Activated CD4-positive, alpha-beta memory T cell treated with anti-CD3 and anti-CD28 coated beads for 36 hours (primary cell): ENCODE measurements around the gene DCC. TPM values are rescaled to one million over a fixed set of nuclear protein-coding genes. Genes with fewer than 3 reads are reported as not detected.

Experiments
- CTCF ChIA-PET: fragments of 350-600 bp; sonication (Branson Sonifier 250); formaldehyde crosslinking; loops from one replicate; lab custom pipeline; 2021; ENCODE audit warnings: antibody characterized with exemption, inconsistent platforms; lab: Charles Lee
- POLR2A ChIA-PET: fragments of 350-600 bp; sonication (Branson Sonifier 250); formaldehyde crosslinking; loops from one replicate; lab custom pipeline; 2021; ENCODE audit warnings: antibody characterized with exemption; lab: Charles Lee
- DNase-seq: peaks from one replicate; pipeline ENCODE4 v3.0.0-alpha.2; 2020
- H3K27ac Mint-ChIP-seq: one replicate; pipeline ENCODE4 v1.8.0; 2021; ENCODE audit warnings: mixed read lengths
- H3K27me3 Mint-ChIP-seq: one replicate; pipeline ENCODE4 v1.8.0; 2021; ENCODE audit warnings: mixed read lengths
- H3K36me3 Mint-ChIP-seq: one replicate; pipeline ENCODE4 v1.8.0; 2021; ENCODE audit warnings: mixed read lengths
- H3K4me1 Mint-ChIP-seq: one replicate; pipeline ENCODE4 v1.8.0; 2021; ENCODE audit warnings: low read depth, mixed read lengths
- H3K4me3 Mint-ChIP-seq: one replicate; pipeline ENCODE4 v1.8.0; 2021; ENCODE audit warnings: mild to moderate bottlenecking, mixed read lengths
- H3K9me3 Mint-ChIP-seq: one replicate; pipeline ENCODE4 v1.8.0; 2021; ENCODE audit warnings: mixed read lengths
- intact Hi-C: fragments of 100-400 bp; cut with micrococcal nuclease; formaldehyde crosslinking; loops from one replicate; pipeline ENCODE4 v1.15.1; 2023
- total RNA-seq, 2 experiments: library from RNA; stranded (reverse); gene quantifications; one replicate each; pipeline ENCODE4 v1.2.3, GENCODE V29; 2021

DCC gene
- total RNA-seq, 2 experiments from 2014 or later: not detected

DNA sequence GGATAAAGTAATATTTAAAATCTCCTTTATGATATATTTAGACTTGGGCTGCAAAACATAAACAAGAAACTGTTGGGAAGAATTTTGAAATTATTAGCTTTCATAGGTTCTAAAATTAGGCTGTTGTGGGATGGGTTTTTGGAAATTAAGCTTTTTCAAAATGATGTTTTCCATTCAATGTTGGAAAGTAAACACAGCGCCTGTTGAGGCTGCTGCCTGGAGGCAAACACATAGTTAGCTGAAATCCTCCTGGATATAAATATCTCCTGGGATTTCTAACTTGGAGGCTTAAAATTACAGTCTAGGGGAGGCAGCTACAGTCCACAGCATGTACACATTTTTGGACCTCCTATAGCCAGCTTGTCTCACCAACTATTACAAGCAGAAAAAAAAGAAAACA, 197.3 kb downstream of the DCC start:
- POLR2A ChIA-PET: no interaction called here
- intact Hi-C loops: no loop called here
- CTCF ChIA-PET: no interaction called here

DNA sequence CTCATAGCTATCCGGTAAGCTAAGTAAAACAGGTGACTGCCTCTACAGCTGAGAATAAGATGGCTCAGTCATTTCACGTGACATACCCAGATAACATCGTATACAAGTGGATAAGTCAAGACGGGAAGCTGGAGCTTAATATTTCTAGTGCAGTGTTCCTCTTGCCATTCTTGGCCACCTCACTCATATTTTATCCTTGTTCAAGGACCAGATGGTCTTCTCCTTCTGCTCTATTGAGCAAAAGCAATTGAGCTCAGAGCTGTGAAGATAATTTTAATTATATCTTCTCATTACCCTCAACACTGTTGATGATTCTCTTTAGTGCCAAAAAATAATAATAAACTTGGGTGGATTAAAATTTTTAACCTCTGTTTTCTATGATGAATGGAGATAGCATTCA, 201.1 kb downstream of the DCC start:
- POLR2A ChIA-PET: no interaction called here

More for the DNA sequence above, 197.3 kb downstream of the DCC start:
- no peaks in the 10 kb centered on the region for H3K9me3 Mint-ChIP-seq
- H3K27me3 Mint-ChIP-seq: no peaks in the 10 kb centered on the region
- no peak for DNase-seq
- no peak overlapping the region for H3K27ac Mint-ChIP-seq
- no peaks in the 10 kb centered on the region for H3K4me1 Mint-ChIP-seq
- no peak overlapping the region for H3K4me3 Mint-ChIP-seq
- H3K36me3 Mint-ChIP-seq: no peaks in the 10 kb centered on the region

DNA sequence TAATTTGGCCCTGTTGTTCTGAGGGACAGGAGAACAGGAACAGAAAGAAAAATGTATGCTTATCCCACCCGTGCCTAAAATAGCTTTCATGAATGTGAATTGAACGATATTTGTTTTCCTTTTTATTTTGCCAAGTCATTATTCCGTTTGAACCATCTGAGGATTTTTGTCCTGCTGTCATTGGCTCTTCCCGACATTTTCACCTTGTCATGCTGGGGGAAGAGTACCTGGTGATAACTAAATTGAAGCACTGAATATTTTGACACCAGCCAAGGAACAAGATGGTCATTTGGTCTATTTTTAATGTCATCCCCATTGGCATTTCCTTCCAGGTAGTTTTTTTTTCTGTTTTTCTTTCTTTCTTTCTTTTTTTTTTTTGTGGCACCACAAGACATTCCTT, 204.1 kb downstream of the DCC start:
- DNase-seq: no peak
- Mint-ChIP-seq H3K27ac (no peak overlapping the region), H3K27me3 (no peaks in the 10 kb centered on the region), H3K4me1 (no peaks in the 10 kb centered on the region), H3K4me3 (no peak overlapping the region), H3K9me3 (peaks cover 2% of the 10 kb centered on the region), H3K36me3 (no peaks in the 10 kb centered on the region)
- POLR2A ChIA-PET: no interaction called here
- intact Hi-C loops: no loop called here
- CTCF ChIA-PET: no interaction called here

More for the DNA sequence above, 201.1 kb downstream of the DCC start:
- CTCF ChIA-PET: no interaction called here
- intact Hi-C loops: no loop called here
- H3K36me3 Mint-ChIP-seq: no peaks in the 10 kb centered on the region
- H3K4me3 Mint-ChIP-seq: no peak overlapping the region
- no peaks in the 10 kb centered on the region for H3K4me1 Mint-ChIP-seq
- no peak for DNase-seq
- H3K27me3 Mint-ChIP-seq: no peaks in the 10 kb centered on the region
- H3K9me3 Mint-ChIP-seq: peaks cover 2% of the 10 kb centered on the region
- no peak overlapping the region for H3K27ac Mint-ChIP-seq

DNA sequence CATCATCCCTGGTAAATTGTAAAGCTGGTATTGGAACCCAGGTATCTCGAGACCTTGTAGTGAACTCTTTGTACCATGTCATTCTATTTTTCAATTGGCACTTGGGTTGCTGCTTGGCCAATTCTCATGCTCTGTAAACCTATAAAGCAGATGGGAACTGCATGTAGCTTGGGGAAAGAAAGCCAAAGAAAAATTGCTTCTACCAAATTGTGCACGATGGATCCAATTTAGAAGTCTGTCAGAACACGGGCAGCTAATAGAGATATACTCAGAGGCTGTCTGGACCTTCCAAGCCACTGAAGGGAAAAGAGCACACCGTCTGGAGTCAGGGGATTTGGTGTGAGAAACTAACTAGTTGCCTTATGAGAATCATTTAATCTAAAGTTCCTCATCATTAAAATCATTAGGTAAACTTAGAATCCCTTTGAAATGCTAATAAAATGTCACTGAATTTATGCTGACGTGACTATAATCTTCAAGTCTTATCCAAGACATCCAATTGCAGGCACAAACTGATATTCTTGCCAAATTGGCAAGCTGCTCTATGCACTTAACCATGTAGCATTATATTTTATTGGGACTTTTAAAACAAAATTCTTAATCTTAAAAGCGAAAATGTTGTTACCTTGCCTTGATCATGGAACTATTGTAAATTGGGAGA, 206.8 kb downstream of the DCC start:
- intact Hi-C loops: no loop called here
- Mint-ChIP-seq H3K4me3 (no peak overlapping the region), H3K27me3 (no peaks in the 10 kb centered on the region), H3K27ac (no peak overlapping the region), H3K4me1 (no peaks in the 10 kb centered on the region), H3K9me3 (peaks cover 5% of the 10 kb centered on the region), H3K36me3 (no peaks in the 10 kb centered on the region)
- ChIA-PET CTCF (no interaction called here), POLR2A (no interaction called here)
- no peak for DNase-seq

DNA sequence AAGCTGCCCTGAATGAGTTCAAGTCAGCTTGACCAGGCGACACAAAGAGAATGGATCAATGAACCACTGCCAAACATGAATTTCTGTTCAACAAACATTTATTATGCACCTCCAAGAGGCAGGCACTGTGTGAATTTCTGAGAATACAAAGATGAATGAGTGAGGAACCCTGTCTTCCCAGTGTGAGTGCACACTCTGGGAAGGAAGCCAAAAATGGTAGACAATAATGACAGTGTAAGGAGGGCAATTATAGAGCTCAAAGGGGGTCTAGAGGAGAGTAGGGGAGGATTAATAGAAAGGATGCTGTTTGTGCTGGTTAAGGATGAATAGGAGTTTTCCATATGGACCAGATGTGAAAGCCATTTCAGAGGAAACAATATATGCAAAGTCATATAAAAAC, 213.4 kb downstream of the DCC start:
- no peak overlapping the region for H3K4me3 Mint-ChIP-seq
- no peak for DNase-seq
- no peaks in the 10 kb centered on the region for H3K36me3 Mint-ChIP-seq
- ChIA-PET POLR2A (no interaction called here), CTCF (no interaction called here)
- peaks cover 6% of the 10 kb centered on the region for H3K9me3 Mint-ChIP-seq
- no peaks in the 10 kb centered on the region for H3K4me1 Mint-ChIP-seq
- H3K27ac Mint-ChIP-seq: no peak overlapping the region
- intact Hi-C loops: no loop called here
- H3K27me3 Mint-ChIP-seq: no peaks in the 10 kb centered on the region

DNA sequence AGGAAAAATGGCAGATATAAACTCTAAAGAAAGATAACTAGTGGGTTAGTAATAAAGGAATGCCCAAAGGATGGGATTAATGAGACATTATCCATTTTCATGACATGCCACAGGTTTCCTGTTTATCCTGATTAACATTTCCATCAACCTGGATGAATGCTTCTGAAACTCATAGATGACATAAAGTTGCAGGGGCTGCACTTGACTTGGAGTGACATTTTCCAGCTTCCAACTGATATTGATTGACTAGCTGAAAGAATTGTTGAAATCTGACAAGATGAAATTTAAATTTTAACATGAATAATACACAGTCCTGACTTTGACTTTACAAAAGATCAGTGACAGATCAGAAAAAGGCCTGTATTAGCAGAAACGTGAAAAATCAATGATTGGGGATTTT, 214.2 kb downstream of the DCC start:
- Mint-ChIP-seq H3K27ac (no peak overlapping the region), H3K4me3 (no peak overlapping the region), H3K9me3 (peaks cover 6% of the 10 kb centered on the region), H3K36me3 (no peaks in the 10 kb centered on the region), H3K4me1 (no peaks in the 10 kb centered on the region), H3K27me3 (no peaks in the 10 kb centered on the region)
- ChIA-PET POLR2A (no interaction called here), CTCF (no interaction called here)
- intact Hi-C loops: no loop called here
- DNase-seq: no peak

DNA sequence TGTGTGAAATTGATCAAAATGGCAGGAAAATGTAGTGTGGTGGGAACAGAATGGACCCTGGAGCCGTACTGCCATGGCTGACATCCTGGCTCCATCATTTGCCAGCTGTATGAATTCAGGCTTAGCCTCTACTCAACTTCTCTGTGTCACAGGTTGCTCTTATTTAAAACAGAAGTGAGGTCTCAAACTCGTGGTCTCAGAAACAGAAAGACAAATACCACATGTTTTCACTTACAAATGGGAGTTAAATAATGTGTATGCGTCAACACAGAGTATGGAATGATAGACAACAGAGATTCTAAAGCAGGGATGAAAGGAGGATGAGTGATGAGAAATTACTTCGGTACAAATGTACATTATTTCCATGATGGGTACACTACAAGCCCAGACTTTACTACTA, 227.4 kb downstream of the DCC start:
- no peaks in the 10 kb centered on the region for H3K9me3 Mint-ChIP-seq
- DNase-seq: no peak
- intact Hi-C loops: no loop called here
- ChIA-PET POLR2A (no interaction called here), CTCF (no interaction called here)
- no peak overlapping the region for H3K27ac Mint-ChIP-seq
- H3K4me3 Mint-ChIP-seq: no peak overlapping the region
- H3K27me3 Mint-ChIP-seq: no peaks in the 10 kb centered on the region
- H3K4me1 Mint-ChIP-seq: no peaks in the 10 kb centered on the region
- H3K36me3 Mint-ChIP-seq: no peaks in the 10 kb centered on the region

DNA sequence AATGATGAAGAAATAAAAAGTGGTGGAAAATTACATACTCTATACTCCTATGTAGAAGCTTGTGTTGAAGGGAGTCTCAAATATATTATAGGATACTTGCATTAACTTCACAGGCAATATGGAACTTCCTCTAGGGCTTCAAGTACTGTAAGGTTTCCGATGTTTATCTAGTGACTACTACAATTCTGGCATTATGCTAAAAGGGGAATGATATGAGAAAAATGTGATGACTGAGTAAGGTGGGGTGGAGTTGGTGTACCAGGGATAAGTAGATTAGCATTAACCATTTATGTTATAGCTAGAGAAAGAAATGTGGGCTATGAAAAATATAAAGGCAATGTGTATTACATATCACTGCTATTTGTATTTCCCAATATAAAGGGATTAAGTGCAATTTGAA, 229.5 kb downstream of the DCC start:
- intact Hi-C loops: no loop called here
- H3K4me1 Mint-ChIP-seq: no peaks in the 10 kb centered on the region
- H3K27me3 Mint-ChIP-seq: no peaks in the 10 kb centered on the region
- no peak overlapping the region for H3K27ac Mint-ChIP-seq
- no peak overlapping the region for H3K4me3 Mint-ChIP-seq
- CTCF ChIA-PET: no interaction called here
- POLR2A ChIA-PET: no interaction called here
- H3K36me3 Mint-ChIP-seq: no peaks in the 10 kb centered on the region
- DNase-seq: no peak
- H3K9me3 Mint-ChIP-seq: no peaks in the 10 kb centered on the region

DNA sequence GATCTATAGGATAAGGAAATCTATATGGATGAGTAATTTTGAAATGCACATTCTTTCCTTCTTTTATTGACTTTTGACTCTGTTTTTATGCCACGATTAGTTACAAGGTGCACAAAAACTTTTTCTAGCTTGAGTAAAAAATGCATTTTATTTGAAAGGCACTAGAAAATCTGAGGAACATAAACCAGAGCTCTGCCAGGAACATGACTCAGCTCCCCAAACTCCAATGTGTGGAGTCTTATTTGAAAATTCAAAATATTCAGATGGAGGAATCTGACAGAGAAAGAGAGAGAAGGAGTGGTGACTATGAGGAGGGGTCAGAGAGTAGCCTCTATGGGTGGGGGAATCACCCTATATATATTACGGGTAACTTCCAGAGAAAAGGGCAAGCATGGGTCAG, 231.0 kb downstream of the DCC start:
- DNase-seq: no peak
- H3K9me3 Mint-ChIP-seq: no peaks in the 10 kb centered on the region
- H3K4me1 Mint-ChIP-seq: no peaks in the 10 kb centered on the region
- intact Hi-C loops: no loop called here
- no peak overlapping the region for H3K27ac Mint-ChIP-seq
- H3K36me3 Mint-ChIP-seq: no peaks in the 10 kb centered on the region
- POLR2A ChIA-PET: no interaction called here
- CTCF ChIA-PET: interaction anchor here (0.6 kb wide), 1 partner anchor 31 kb away, joined by 3 read pairs; no protein-coding TSS in a partner anchor
- H3K27me3 Mint-ChIP-seq: no peaks in the 10 kb centered on the region
- no peak overlapping the region for H3K4me3 Mint-ChIP-seq

DNA sequence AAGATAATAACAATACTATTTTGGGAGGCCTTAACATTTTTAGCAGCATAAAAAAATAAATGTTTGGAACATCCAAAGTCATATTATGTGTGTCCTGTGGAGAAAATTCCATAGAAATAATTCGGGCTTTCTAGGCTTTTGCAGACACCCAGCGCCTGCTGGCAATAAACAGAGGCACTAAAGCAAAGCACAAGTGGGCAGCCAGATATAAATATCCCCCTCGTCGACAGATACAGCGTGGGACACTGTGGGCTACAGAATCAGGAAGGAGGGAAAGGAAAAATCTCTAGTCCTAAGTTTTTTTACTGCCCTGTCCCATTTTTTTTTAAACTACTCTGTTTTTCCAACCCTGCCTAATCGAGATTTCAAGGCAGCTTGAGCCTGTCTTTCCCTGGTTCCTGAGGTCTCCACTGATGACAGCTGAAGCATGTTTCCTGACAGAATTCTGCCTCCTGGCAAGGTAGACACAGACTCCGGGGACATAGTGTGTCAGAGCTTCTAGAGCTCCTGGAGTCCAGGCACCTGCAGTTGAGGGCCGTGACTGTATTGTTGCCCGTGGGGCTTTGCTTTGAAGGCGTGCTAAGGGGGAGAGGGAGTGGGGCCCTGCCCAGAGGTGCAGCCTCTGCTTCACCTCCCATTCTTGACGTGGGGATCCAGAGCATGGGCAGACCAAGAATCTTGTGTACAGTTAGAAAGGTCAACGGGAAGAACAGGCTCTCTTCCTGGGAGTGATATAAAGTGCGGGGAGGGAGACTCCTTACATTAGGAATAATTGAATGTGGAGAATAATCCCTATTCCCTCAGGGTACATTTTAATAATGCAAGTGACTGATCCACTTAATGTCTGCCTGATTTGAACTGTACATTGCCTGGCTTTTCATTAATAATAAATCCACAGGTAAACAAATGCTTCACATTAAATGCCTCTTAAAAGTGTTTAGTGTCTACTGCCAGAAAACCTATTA, 232.3 kb downstream of the DCC start:
- Mint-ChIP-seq H3K27me3 (no peaks in the 10 kb centered on the region), H3K36me3 (no peaks in the 10 kb centered on the region), H3K4me1 (no peaks in the 10 kb centered on the region), H3K27ac (no peak overlapping the region), H3K9me3 (no peaks in the 10 kb centered on the region), H3K4me3 (no peak overlapping the region)
- CTCF ChIA-PET: no interaction called here
- POLR2A ChIA-PET: no interaction called here
- DNase-seq: no peak
- intact Hi-C loops: no loop called here

DNA sequence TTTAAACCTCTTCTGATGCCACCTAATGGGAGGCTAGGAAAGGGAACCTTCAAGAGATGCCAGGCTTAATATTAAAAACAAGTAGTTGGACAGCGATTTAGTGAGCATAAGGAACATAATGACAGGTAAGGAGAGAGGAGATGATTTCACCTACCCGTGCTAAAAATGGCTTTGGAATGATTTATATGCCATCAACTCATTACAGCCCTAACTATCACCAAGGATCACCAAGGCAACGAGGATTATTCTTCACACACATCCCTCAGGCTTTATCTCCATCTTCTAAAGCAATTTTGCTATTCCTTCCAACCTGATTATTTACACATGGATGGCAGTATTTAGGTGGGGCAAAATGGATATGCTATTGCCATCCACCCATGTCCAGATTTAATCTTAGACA, 237.8 kb downstream of the DCC start:
- ChIA-PET POLR2A (interaction anchor here (0.7 kb wide), 1 partner anchor 936 kb away, joined by 3 read pairs; no protein-coding TSS in a partner anchor), CTCF (no interaction called here)
- H3K4me1 Mint-ChIP-seq: no peaks in the 10 kb centered on the region
- intact Hi-C loops: no loop called here
- no peak overlapping the region for H3K4me3 Mint-ChIP-seq
- H3K27ac Mint-ChIP-seq: no peak overlapping the region
- H3K36me3 Mint-ChIP-seq: no peaks in the 10 kb centered on the region
- no peaks in the 10 kb centered on the region for H3K27me3 Mint-ChIP-seq
- DNase-seq: no peak
- H3K9me3 Mint-ChIP-seq: no peaks in the 10 kb centered on the region

DNA sequence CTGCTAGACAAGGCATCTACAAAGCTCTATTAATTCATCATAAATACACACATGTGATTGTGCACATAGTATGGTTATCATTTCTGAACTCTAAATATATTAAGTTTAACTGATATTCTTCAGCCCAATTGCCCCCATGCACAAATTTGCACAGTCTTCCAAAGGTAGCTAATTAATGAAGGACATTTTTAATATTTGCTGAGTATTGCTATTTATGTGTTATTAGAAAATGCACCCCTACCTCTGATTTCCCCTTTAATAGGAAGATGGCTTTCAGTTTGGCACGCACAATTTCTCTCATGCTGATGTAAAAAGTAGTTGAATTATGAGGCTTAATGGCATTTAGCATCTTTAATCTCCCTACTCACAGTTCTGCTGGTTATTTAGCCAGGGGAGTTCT, 242.1 kb downstream of the DCC start:
- H3K27ac Mint-ChIP-seq: no peak overlapping the region
- H3K4me3 Mint-ChIP-seq: no peak overlapping the region
- no peaks in the 10 kb centered on the region for H3K27me3 Mint-ChIP-seq
- CTCF ChIA-PET: no interaction called here
- H3K9me3 Mint-ChIP-seq: peaks cover 3% of the 10 kb centered on the region
- no peak for DNase-seq
- intact Hi-C loops: no loop called here
- POLR2A ChIA-PET: no interaction called here
- H3K36me3 Mint-ChIP-seq: no peaks in the 10 kb centered on the region
- H3K4me1 Mint-ChIP-seq: no peaks in the 10 kb centered on the region
